Measurements from ENCODE around the gene RASIP1.

Gene RASIP1

GRCh38 chr19:48715681-48716171 is 24.7 kb downstream of the RASIP1 start:
- in situ Hi-C loops (cut with MboI; ENCODE audit: low sequenced_read_pairs, unreplicated experiment) = no loop called here
- TF ChIP-seq, protein P1, sequence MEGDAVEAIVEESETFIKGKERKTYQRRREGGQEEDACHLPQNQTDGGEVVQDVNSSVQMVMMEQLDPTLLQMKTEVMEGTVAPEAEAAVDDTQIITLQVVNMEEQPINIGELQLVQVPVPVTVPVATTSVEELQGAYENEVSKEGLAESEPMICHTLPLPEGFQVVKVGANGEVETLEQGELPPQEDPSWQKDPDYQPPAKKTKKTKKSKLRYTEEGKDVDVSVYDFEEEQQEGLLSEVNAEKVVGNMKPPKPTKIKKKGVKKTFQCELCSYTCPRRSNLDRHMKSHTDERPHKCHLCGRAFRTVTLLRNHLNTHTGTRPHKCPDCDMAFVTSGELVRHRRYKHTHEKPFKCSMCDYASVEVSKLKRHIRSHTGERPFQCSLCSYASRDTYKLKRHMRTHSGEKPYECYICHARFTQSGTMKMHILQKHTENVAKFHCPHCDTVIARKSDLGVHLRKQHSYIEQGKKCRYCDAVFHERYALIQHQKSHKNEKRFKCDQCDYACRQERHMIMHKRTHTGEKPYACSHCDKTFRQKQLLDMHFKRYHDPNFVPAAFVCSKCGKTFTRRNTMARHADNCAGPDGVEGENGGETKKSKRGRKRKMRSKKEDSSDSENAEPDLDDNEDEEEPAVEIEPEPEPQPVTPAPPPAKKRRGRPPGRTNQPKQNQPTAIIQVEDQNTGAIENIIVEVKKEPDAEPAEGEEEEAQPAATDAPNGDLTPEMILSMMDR (IDR thresholded peaks at IDR 0.05; ENCODE audit: borderline replicate concordance, control extremely low read depth, extremely low read depth, insufficient read depth, missing control alignments) = no peak
- no peak for DNase-seq (ENCODE audit: low spot score)

GRCh38 chr19:48714759-48715675 is 25.4 kb downstream of the RASIP1 start:
- TF ChIP-seq, protein P1 (IDR thresholded peaks at IDR 0.05; ENCODE audit: borderline replicate concordance, control extremely low read depth, extremely low read depth, insufficient read depth, missing control alignments) = no peak
- no peak for DNase-seq (ENCODE audit: low spot score)
- in situ Hi-C loops (cut with MboI; ENCODE audit: low sequenced_read_pairs, unreplicated experiment) = no loop called here

- TF ChIP-seq, protein P1 (IDR thresholded peaks at IDR 0.05; ENCODE audit: borderline replicate concordance, control extremely low read depth, extremely low read depth, insufficient read depth, missing control alignments) = no peak
- in situ Hi-C loops (cut with MboI; ENCODE audit: low sequenced_read_pairs, unreplicated experiment) = no loop called here
- peak; percentile 100 for DNase-seq (ENCODE audit: low spot score)
Measured at GRCh38 chr19:48713864-48714755, 26.3 kb downstream of the RASIP1 start.

- in situ Hi-C loops (cut with MboI; ENCODE audit: low sequenced_read_pairs, unreplicated experiment) = no loop called here
- no peak for DNase-seq (ENCODE audit: low spot score)
- TF ChIP-seq, protein P1 (IDR thresholded peaks at IDR 0.05; ENCODE audit: borderline replicate concordance, control extremely low read depth, extremely low read depth, insufficient read depth, missing control alignments) = no peak
Measured at GRCh38 chr19:48713041-48713863, 27.2 kb downstream of the RASIP1 start.

GRCh38 chr19:48711106-48711662 is 29.2 kb downstream of the RASIP1 start:
- no peak for DNase-seq (ENCODE audit: low spot score)
- TF ChIP-seq, protein P1 (IDR thresholded peaks at IDR 0.05; ENCODE audit: borderline replicate concordance, control extremely low read depth, extremely low read depth, insufficient read depth, missing control alignments) = no peak
- in situ Hi-C loops (cut with MboI; ENCODE audit: low sequenced_read_pairs, unreplicated experiment) = no loop called here
